CD1c-positive myeloid dendritic cell (primary cell): Measurements from ENCODE around the gene IRS2.

ENCODE experiments used
- DNase-seq: peaks from one replicate; pipeline ENCODE4 v3.0.0-alpha.2; 2016; ENCODE audit errors: extremely low spot score

Gene IRS2

GRCh38 chr13:109706015-109706715 lies 80.2 kb downstream of the IRS2 start:
- no peak for DNase-seq

- DNase-seq: peak; percentile 53
Measured at GRCh38 chr13:109704771-109705635, 81.4 kb downstream of the IRS2 start.

GRCh38 chr13:109703250-109703649 lies 83.1 kb downstream of the IRS2 start:
- no peak for DNase-seq
